Measurements from ENCODE around the gene SGSM2. TPM values are rescaled to one million over a fixed set of nuclear protein-coding genes. Genes with fewer than 3 reads are reported as not detected.

SGSM2 gene
- total RNA-seq, 1 donor from 2014 or later = 56.0 TPM

DNA sequence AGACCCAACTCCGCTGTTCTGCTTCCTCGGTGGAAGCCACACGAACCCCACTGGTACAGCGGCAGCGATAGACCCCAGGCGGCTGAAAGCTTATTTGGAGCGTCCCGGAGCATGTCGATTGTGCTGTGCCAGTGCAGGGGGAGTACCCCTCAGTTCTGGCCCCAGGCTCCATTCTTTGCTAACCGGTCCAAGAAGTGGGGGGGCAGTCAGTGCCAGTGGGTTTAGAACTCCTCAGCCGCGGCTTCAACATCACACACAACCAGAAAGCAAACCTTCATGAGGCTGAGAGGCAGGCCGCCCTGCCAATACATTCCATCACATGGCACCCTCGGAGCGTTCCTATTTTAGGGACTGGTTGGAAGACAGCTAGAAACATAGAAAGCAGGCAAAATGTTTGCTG lies 65.2 kb downstream of the SGSM2 start:
- H3K27me3 Mint-ChIP-seq (ENCODE audit: unreplicated experiment) = no peaks in the 10 kb centered on the region
- peak overlapping the region; percentile 68 for H3K4me3 Mint-ChIP-seq (ENCODE audit: unreplicated experiment)
- peak overlapping the region; percentile 60 for H3K27ac Mint-ChIP-seq (ENCODE audit: unreplicated experiment)
- TF ChIP-seq, protein P1, sequence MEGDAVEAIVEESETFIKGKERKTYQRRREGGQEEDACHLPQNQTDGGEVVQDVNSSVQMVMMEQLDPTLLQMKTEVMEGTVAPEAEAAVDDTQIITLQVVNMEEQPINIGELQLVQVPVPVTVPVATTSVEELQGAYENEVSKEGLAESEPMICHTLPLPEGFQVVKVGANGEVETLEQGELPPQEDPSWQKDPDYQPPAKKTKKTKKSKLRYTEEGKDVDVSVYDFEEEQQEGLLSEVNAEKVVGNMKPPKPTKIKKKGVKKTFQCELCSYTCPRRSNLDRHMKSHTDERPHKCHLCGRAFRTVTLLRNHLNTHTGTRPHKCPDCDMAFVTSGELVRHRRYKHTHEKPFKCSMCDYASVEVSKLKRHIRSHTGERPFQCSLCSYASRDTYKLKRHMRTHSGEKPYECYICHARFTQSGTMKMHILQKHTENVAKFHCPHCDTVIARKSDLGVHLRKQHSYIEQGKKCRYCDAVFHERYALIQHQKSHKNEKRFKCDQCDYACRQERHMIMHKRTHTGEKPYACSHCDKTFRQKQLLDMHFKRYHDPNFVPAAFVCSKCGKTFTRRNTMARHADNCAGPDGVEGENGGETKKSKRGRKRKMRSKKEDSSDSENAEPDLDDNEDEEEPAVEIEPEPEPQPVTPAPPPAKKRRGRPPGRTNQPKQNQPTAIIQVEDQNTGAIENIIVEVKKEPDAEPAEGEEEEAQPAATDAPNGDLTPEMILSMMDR (IDR thresholded peaks at IDR 0.05) = no peak
- no peaks in the 10 kb centered on the region for H3K9me3 Mint-ChIP-seq (ENCODE audit: unreplicated experiment)
- peaks cover 67% of the 10 kb centered on the region for H3K4me1 Mint-ChIP-seq (ENCODE audit: unreplicated experiment)
- DNase-seq (ENCODE audit: extremely low spot score, unreplicated experiment) = no peak
- H3K36me3 Mint-ChIP-seq (ENCODE audit: unreplicated experiment) = no peaks in the 10 kb centered on the region

DNA sequence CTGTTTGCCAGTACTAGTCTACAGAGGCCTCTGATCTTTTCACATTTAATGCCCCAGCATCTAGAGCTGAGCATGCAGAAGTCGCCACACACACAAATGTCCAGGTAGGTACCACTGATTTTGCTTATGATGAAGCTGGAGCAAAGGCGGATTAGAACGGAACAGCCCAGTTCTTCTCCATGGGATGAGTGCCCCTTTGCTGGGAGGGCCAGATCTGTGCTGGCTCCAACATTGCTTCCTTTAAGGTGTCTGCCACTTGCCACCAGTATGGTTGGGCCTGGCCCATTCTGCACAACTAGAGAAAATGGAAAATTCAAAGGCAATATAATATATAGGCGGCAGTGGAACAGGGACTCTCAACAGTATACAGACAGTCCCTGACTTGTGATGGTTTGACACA lies 65.7 kb downstream of the SGSM2 start:
- Mint-ChIP-seq H3K4me1 (ENCODE audit: unreplicated experiment) (peaks cover 66% of the 10 kb centered on the region), H3K36me3 (ENCODE audit: unreplicated experiment) (no peaks in the 10 kb centered on the region), H3K27ac (ENCODE audit: unreplicated experiment) (no peak overlapping the region), H3K4me3 (ENCODE audit: unreplicated experiment) (no peak overlapping the region), H3K9me3 (ENCODE audit: unreplicated experiment) (no peaks in the 10 kb centered on the region), H3K27me3 (ENCODE audit: unreplicated experiment) (no peaks in the 10 kb centered on the region)
- no peak for DNase-seq (ENCODE audit: extremely low spot score, unreplicated experiment)
- TF ChIP-seq, protein P1 (IDR thresholded peaks at IDR 0.05) = no peak

DNA sequence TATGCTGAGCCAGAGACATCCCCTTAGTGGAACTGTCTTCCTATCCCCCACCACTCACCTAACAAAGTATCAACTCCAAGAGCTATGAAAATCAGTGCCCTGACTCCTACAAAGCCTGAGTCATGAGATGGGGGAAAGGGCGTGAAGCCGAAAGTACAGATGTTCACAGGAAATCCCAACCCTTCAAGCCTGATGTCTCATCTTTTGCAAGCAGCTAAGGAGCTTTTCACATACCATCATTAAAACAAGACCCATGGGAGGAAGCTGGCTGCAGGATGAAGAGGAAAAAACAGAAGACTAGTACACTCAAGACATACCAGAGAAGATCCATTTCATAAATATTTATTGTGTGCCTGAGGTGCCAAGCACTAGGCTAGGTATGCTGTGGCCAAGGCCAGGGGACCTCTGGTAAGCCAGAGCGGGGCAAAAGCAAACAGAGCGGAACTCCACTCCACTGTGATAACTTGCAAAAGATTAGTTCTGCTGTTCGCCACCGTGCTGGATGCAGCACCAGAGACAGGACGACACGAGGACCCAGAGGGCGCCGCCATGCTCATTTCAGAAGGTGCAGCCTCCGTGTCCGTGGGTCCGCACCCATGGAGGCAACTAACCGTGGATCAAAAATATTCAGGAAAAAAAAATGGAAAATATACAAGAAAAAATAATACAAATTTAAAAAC lies 68.1 kb downstream of the SGSM2 start:
- DNase-seq (ENCODE audit: extremely low spot score, unreplicated experiment) = no peak
- Mint-ChIP-seq H3K36me3 (ENCODE audit: unreplicated experiment) (no peaks in the 10 kb centered on the region), H3K27ac (ENCODE audit: unreplicated experiment) (peak overlapping the region; percentile 96), H3K4me1 (ENCODE audit: unreplicated experiment) (peaks cover 57% of the 10 kb centered on the region), H3K4me3 (ENCODE audit: unreplicated experiment) (peak overlapping the region; percentile 12), H3K9me3 (ENCODE audit: unreplicated experiment) (no peaks in the 10 kb centered on the region), H3K27me3 (ENCODE audit: unreplicated experiment) (no peaks in the 10 kb centered on the region)
- TF ChIP-seq, protein P1 (IDR thresholded peaks at IDR 0.05) = no peak

DNA sequence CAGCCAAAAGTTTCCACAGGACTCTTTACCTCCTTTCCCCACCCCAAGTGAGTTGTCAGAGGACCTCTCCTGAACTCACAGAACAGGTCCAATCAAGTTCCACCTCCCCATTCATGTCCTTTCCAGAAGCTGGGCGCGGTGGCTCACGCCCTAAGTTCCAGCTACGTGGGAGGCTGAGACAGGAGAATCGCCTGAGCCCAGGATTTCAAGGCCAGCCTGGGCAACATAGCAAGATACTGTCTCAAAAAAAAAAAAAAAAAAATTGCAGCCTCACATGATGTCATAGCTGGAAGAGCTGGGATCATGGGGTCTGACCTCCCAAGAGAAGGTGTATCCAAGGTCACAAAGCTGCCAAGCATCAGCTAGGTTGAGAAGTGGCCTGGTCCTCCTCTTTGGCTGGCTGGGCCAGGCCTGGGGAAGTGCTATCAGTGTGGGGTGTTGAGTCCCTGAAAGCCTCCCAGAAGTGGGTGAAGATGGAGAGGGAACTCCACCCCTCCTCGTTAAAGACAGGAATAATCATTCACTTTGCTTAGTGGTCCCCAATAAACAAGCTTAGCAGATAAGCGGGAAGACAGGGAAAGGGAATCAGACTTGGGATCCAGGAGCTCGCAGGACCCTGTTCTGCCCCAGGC lies 69.1 kb downstream of the SGSM2 start:
- H3K4me1 Mint-ChIP-seq (ENCODE audit: unreplicated experiment) = peaks cover 59% of the 10 kb centered on the region
- H3K4me3 Mint-ChIP-seq (ENCODE audit: unreplicated experiment) = peak overlapping the region; percentile 60
- no peaks in the 10 kb centered on the region for H3K9me3 Mint-ChIP-seq (ENCODE audit: unreplicated experiment)
- DNase-seq (ENCODE audit: extremely low spot score, unreplicated experiment) = no peak
- no peaks in the 10 kb centered on the region for H3K27me3 Mint-ChIP-seq (ENCODE audit: unreplicated experiment)
- TF ChIP-seq, protein P1 (IDR thresholded peaks at IDR 0.05) = no peak
- H3K27ac Mint-ChIP-seq (ENCODE audit: unreplicated experiment) = peak overlapping the region; percentile 96
- H3K36me3 Mint-ChIP-seq (ENCODE audit: unreplicated experiment) = no peaks in the 10 kb centered on the region

Data from osteocyte (in vitro differentiated cells).